Breast epithelium (tissue), 3 donors: Measurements from ENCODE around the gene HUNK.

Experiments used
- CTCF ChIP-seq, 3 donors: fragments of 450-650 bp; IDR thresholded peaks; one replicate each; pipeline ENCODE4 v1.5.1; 2016 to 2017; ENCODE audit warnings: antibody characterized with exemption in 3 of 3, mild to moderate bottlenecking in 3 of 3, moderate library complexity in 3 of 3
- POLR2A ChIP-seq: fragments of 450-650 bp; IDR thresholded peaks from one replicate; pipeline ENCODE4 v1.6.1; 2016; ENCODE audit warnings: antibody characterized with exemption, mild to moderate bottlenecking, moderate library complexity
- POLR2AphosphoS5 ChIP-seq, 3 donors: sonication (generic); formaldehyde crosslinking; IDR thresholded peaks; one replicate each; pipeline ENCODE4 v1.6.1; 2017; ENCODE audit warnings: antibody characterized with exemption in 3 of 3

DNA sequence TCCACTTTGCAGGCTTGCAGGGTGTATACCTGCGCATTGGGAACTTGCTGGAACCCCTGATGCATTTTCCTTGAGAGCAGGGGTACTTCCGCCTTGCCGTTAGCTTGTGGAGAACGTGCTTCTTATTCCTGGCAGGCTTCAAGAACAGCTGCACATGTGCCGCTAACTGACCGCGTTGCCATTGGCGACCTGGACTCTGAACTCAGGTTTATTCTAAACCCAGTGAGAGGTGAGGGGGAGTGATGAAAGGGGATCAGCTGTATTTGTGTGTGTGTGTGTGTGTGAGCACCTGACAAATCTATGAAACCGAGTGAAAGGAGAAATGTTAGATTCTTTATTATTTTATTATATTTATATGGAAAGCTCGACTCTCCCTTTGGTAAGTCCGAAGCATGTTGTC, 128.6 kb downstream of the HUNK start:
- no peak for TF ChIP-seq CTCF (IDR thresholded peaks at IDR 0.05)
- TF ChIP-seq POLR2A = no peak
- TF ChIP-seq POLR2AphosphoS5 (IDR thresholded peaks at IDR 0.05) = no peak
